ENCODE measurements around the gene RB1.

The RB1 gene

GRCh38 chr13:48457578-48458242 lies 154.2 kb downstream of the RB1 start:
- DNase-seq, result no peak

GRCh38 chr13:48475230-48475629 lies 171.7 kb downstream of the RB1 start:
- DNase-seq, result no peak

- DNase-seq, result no peak
Observed at GRCh38 chr13:48476215-48476614, 172.7 kb downstream of the RB1 start.

- no peak for DNase-seq
Observed at GRCh38 chr13:48476686-48477085, 173.1 kb downstream of the RB1 start.

GRCh38 chr13:48477191-48477855 lies 173.8 kb downstream of the RB1 start:
- DNase-seq, result no peak

- no peak for DNase-seq
Observed at GRCh38 chr13:48478391-48478790, 174.8 kb downstream of the RB1 start.

GRCh38 chr13:48483575-48483974 lies 180.0 kb downstream of the RB1 start:
- no peak for DNase-seq

GRCh38 chr13:48485432-48485831 lies 181.9 kb downstream of the RB1 start:
- no peak for DNase-seq

GRCh38 chr13:48486362-48486761 lies 182.8 kb downstream of the RB1 start:
- DNase-seq, result no peak

GRCh38 chr13:48486836-48487235 lies 183.3 kb downstream of the RB1 start:
- DNase-seq, result no peak

- no peak for DNase-seq
Observed at GRCh38 chr13:48487968-48488367, 184.4 kb downstream of the RB1 start.

- no peak for DNase-seq
Observed at GRCh38 chr13:48488995-48489394, 185.4 kb downstream of the RB1 start.

GRCh38 chr13:48489666-48490065 lies 186.1 kb downstream of the RB1 start:
- no peak for DNase-seq

- DNase-seq, result no peak
Observed at GRCh38 chr13:48490241-48490640, 186.7 kb downstream of the RB1 start.

- DNase-seq, result no peak
Observed at GRCh38 chr13:48491423-48492095, 188.0 kb downstream of the RB1 start.

GRCh38 chr13:48492096-48492440 lies 188.5 kb downstream of the RB1 start:
- DNase-seq, result no peak

GRCh38 chr13:48492470-48493065 lies 189.0 kb downstream of the RB1 start:
- no peak for DNase-seq

GRCh38 chr13:48493066-48493765 lies 189.7 kb downstream of the RB1 start:
- no peak for DNase-seq

GRCh38 chr13:48493851-48494250 lies 190.3 kb downstream of the RB1 start:
- DNase-seq, result no peak

- DNase-seq, result no peak
Observed at GRCh38 chr13:48494874-48495273, 191.3 kb downstream of the RB1 start.

- no peak for DNase-seq
Observed at GRCh38 chr13:48496271-48497161, 193.0 kb downstream of the RB1 start.

- DNase-seq, result no peak
Observed at GRCh38 chr13:48497669-48498068, 194.1 kb downstream of the RB1 start.
